Occipital lobe (tissue), 2 donors: ENCODE results near the gene PNPT1. TPM values are rescaled to one million over a fixed set of nuclear protein-coding genes. Genes with fewer than 3 reads are reported as not detected.

Source experiments
- DNase-seq: peaks from one replicate; lab custom pipeline; 2025; lab: John Stamatoyannopoulos, UW
- total RNA-seq: library from RNA; depleted of rRNA; stranded (reverse); fragments of >200 nt; gene quantifications from one replicate; pipeline ENCODE4 v1.2.3, GENCODE V29; 2014

The PNPT1 gene
- total RNA-seq, 1 donor from 2014 or later, result 30.4 TPM

DNA sequence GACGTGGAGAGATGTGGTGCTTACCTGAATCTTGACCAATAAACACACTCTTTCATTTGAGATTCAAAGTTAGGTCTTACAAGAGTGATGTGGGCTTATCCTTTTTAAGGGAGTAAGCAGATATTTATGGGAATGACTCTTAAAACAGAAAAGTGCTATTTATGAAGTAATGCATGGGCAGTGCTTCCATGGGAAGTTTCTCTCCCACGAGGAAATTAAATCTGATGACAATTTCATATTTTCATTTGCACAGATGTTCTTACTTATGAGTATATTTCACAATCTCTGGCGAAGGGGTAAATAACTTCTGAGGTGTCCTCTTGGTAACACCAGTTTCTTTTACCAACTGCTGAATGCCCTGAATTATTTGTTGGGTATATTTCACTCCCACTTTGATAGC lies 21.0 kb downstream of the PNPT1 start:
- DNase-seq, result no peak

DNA sequence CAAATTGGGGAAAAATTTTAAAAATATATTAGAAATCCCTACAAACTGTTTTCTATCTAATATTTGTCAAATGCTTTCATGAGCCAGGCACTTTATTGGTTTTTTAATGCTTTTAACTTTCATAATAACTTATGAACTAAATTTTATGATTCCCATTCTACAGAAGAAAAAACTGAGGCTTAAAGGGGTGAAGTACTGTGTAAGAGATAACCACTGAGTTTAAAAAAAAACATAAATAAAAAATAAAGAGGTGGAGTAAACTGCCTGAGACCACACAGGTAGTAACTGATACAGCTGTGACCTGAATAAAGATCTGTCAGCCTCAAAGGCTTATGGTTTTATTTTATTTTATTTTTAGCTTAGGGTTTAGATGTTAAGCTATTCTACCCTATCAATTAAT lies 24.7 kb downstream of the PNPT1 start:
- no peak for DNase-seq

DNA sequence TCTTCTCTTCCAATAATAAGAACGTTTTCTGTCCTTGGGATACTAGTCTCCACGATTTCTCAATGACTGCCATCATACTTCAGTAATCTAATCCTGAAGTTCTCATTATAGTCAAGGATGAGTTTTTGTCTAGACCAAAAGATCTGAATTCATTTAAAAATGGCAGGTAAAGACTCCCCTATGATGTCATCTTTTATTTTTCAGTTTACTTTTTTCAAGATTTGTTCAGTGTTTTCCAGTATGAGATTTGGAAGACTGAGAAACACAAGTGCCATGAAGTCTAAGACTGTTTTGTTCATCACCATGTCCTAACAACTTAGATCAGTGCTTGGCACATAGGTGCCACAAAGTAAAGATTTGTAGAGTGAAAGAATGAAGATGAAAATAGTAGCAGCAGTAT lies 40.4 kb downstream of the PNPT1 start:
- no peak for DNase-seq

DNA sequence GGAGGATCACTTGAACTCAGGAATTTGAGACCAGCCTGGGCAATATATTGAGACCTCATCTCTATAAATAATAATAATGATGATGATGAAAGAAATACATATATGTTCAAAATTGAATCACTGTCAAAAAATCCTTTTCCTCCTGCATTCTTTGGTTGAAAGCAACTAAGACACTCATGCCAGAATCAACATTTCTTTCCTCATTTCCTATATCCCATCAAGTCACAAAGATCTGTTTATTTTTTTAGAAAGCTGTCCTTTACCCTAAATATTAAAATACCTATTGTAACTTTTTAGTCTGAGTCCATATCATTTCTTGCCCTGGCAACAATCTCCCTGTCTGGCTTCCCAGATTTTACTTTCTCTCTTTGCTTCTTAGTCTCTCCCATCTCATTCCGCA lies 44.4 kb downstream of the PNPT1 start:
- no peak for DNase-seq

DNA sequence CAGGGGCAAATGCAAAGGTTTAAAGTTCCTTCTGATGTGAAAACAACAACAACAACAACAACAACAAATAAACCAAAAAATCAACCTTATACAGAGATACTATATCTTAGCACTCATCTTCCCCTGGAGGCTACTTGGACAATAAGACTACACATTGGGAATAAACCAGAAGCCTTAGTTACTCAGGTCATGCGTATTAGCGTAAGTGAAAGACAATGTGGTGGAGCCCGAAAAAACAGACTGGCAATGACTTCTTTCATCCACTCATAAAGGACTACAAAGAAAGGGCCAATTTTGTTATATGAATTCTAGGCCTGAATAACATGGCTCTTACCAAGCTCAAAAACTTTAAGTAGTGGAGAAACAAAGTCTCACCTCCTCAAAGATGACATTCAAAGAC lies 56.8 kb downstream of the PNPT1 start:
- no peak for DNase-seq

DNA sequence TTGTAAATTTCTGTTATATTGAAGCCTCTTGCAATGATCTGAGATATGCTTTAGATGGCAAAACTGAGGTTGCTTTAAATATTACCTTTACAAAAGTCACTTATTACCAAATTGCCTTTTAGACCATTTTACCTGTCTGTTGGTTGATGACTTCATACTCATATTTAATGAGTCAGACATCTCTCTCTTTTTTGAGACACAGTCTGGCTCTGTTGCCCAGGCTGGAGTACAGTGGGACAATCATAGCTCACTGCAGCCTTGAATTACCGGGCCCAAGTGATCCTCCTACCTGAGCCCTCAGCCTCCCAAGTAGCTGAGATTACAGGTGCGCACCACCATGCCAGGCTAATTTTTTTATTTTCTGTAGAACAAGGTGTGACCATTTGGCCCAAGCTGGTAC lies 64.7 kb downstream of the PNPT1 start:
- DNase-seq, result no peak

DNA sequence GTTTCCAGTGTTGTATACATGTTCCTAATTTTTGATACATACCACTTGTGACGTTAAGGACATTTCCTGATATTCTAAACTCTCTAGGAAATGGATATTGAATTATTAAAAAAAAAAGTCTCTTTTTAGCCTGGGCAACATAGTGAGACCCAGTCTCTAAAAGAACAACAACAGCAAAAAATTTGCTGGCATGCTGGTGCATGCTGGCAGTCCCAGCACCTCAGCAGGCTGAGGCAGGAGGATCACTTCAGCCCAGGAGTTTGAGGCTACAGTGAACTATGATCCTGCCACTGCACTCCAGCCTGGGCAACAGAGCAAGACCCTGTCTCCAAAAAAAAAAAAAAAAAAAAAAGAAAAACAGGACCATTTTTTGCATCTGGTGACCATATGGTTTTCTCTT lies 65.7 kb downstream of the PNPT1 start:
- DNase-seq, result no peak

DNA sequence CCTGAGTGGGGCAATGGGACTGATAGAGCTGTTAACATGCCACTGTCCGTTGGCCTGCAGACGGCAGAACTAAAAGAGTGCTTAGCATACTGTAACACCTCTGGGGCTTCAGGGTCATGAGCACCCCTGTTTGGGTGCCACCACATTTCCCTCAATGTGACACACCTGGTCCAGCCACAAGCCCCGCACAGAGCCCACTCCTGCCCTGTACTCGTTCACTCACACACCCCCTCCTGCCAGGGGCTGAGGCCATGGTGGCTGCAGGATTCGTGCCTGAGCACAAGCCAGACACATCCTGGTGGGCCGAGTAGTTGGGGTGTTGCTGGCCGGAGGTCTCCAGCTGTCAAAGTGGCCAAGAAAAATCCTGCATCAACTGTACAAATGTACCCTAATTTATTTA lies 71.8 kb downstream of the PNPT1 start:
- DNase-seq, result no peak

DNA sequence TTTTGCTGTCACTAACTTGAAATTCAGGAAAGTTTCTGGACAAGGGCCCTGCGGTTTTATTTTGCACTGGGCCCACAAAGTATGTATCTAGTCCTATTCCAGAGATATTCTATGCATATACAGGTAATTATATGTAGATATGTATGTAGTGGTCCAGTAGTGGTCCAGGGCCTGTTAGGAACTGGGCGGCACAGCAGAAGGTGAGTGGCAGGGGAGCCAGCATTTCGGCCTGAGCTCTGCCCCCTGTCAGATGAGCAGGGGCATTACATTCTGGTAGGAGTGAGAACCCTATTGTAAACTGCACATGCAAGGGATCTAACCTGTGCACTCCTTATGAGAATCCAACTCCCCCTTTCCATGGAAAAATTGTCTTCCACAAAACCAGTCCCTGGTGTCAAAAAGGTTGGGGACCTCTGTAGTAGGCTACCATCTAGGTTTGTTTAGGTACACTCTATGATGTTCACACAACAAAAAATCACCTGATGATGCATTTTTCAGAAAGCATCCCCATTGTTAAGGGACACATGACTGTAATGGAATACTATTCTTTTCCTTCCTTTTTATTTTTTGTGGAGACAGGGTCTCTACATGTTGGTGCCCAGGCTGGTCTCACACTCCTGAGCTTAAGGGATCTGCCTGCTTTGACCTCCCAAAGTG lies 73.4 kb downstream of the PNPT1 start:
- no peak for DNase-seq

DNA sequence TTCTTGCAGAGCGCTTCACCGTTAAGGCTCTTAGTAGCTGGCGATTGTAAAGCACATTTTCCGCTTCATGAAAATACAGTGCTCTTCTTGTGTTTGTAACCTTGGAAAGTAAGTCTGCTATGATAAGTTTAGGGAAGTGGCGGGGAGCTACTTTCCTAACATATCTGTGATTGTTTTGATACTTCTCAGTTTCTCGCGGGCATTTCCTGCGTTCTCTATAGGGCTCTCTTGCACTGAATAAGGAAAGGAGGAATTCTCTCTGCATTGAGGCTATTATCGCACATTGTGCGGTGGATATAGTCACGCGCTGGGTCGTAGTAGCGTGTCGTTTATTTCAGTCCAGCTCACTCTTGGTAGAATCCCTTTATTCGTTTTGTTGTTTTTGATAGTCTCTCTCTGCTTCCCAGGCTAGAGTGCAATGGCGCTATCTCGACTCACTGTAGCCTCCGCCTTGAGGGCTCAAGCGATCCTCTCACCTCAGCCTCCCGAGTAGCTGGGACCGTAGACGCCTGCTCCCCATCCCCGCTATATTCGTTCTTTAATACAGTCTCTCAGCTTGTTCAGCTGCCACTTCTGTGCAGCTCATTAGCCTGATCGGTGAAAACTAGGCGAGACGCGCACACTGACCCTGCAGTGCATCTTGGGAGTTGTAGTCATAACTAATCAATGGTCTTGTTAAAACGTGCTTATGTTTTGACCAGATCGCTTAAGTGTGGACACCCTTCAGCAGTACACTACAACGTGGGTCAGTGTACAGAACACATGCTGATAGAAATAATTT lies 75.2 kb downstream of the PNPT1 start:
- peak; percentile 55 for DNase-seq

DNA sequence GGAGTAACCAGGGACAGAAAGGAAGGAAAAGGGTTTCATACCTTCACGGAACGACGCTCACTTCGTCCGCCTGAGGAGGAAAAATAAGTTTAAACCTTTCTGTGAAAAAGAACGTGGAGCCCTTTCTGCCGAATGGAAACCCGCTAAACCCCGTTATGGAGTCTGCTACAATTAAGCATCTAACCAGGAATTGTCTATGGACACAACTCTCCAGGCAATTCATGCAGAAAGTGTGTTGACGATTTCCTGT lies 75.7 kb downstream of the PNPT1 start:
- no peak for DNase-seq

DNA sequence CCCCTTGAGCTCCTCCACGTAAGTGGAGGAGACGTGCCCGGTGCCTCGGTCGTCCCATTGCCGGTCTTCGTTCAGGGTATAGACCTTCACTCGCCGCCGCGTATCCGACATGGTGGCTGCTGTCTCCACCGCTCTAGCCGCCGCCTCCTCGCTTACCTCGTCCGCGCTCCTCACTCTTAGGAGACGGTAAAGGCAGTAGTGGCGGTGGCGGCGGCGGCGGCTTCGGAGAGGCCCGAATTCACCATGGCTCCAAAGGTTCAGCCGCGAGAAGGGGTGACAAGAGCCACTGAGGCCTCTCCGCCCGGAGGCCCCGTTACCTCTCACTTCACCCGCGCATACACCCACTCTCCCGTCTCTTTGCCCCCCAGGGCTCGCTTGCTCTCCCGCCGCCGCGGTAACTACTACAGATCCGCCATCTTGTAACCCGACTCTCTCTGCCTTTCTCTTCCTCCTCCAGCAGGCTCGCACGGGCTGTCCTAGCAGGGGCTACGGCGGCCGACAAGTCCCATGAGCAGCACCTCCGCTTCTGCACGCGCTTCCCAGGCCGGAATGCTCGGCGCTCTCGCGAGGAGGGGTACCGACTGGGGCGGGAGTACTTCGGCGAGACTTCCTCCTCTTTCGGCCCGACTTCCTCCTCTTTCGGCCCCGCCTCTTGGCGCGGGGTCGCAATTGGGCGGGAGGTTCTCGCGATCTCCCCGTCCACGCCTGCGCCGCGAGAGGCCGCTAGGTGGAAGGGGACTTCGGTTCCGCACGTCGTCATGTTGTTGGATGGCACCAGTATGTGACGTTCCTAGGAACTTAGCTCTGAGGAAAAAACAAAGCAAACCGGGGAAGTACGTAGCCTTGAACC lies 76.2 kb downstream of the PNPT1 start, which contains the start of gene PPP4R3B:
Gene PPP4R3B (minus strand): TSS at position 448 of the 850 bp plus-strand sequence. CDS start 337 bp downstream, at position 111.
- DNase-seq, result peak; percentile 100

DNA sequence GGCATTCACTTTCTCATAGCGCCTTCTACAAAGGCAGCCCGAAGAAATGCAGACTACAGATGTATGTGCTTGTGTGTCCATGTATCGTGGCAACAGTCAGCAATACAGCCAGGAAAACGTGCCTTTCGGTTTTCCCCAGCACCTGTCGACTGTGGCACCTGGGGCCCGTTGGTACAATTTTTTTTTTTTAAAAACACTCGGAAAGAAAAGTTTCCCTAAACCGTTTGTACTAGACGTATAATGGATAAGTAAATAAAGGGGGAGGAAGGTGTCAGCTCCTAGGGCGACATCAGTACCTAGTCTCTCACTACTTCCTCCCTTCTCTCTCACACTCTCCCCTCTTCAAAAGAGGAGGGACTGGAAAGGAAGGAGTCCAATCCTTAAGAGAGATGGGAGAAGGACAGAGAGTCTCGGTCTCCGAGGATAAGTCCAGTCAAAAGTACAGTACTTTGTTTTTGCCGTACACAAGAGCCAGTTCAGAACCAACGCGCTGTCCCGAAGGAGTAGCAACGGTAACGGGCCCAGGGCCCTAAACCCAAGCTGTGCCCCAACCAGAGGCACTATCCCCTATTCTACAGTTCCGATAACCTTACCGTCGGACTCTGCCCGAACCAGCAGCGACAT lies 77.0 kb downstream of the PNPT1 start:
- peak; percentile 10 for DNase-seq

DNA sequence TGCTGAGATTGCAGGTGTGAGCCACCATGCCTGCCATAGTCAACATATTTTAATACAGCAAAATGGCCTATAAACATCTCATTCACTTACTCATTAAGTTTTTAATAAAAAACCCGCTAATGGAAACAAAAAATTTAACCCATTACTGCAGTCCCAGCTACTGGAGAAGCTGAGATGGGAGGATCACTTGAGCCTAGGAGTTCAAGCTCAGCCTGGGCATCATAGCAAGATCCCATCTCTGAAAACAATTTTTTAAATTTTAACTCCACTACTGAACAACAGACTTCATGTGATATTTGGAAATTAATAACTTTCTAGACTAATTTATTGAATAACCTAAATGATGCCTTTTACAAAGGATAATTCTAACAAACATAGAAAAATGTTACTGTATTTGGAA lies 81.6 kb downstream of the PNPT1 start:
- DNase-seq, result no peak

DNA sequence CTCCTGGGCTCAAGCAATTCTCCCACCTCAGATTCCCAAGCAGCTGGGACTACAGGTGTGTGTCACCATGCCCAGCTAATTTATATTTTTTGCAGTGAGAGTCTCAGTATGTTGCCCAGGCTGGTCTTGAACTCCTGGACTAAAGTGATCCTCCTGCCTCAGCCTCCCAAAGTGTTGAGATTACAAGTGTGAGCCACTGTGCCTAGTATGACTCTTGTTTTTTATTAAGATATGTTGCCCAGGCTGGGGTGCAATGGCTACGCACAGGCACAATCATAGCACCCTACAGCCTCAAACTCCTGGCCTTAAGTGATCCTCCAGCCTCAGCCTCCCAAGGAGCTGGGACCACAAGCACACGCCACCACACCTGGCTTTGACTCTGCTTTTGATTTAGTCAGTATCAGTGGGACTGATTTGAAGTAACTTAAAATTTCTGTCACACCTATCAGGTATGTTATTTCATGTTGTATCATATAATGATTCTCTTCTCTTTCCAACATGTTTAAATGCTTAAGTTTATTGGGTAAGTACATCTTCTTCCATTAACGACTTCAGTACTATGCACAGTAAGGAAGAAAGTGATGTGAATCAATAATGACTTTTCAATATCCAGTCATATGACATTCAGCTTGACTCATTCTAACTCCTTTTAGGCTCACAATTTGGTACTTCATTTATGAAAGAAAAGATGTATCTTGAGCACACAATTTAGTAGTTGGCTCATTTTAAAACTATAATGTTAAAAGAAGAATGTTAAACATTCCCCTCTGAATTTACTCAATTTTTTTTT lies 82.5 kb downstream of the PNPT1 start:
- DNase-seq, result no peak

DNA sequence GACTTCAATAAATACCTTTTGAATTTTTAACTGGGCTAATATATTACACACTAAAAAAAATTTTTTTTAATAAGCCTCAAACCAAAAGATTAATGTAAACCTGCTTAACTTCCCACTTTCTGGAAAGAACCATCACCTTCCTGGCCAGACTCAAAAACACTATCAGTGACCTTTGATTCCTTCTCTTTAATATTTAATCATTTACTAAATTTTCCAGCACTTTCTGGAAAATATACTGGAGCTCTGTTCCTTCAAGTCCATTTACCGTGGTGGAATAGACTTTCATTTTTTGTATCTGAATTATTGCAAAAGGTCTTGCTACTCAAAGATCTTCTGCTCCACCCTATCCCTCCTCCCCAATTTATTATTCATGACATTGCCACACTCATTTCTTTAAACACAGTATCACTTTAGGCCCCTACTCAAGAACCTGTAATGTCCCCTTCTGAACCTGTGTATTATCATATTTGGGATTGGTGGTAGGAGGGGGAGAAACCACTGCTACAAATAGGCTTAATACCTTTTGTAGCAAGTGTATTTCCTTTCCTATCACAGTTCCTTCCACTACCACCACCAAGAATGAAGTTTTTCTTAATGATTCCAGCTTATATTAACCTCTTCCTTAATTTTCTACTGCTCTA lies 83.6 kb downstream of the PNPT1 start:
- DNase-seq, result no peak

DNA sequence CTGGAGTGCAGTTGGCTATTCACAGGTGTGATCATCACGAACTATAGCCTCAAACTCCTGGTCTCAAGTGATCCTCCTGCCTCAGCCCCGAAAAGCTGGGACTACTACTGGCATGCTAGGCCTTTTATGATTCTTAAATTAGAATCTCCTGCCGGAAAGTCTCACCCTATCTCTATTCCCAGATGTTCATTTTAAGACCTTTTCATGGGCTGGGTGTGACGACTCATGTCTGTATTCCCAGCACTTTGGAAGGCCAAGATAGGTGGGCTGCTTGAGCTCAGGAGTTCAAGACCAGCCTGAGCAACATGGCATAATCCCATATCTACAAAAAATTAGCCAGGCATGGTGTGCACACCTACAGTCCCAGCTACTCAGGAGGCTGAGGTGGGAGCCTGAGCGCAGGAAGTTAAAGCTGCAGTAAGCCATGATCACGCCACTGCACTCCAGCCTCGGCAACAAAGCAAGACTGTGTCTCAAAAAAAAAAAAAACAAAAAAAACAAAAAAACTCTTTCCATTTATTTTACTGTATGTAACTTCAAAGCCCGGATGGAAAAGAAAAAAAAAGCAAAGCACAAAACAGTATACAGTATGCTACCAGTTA lies 84.3 kb downstream of the PNPT1 start:
- DNase-seq, result no peak

DNA sequence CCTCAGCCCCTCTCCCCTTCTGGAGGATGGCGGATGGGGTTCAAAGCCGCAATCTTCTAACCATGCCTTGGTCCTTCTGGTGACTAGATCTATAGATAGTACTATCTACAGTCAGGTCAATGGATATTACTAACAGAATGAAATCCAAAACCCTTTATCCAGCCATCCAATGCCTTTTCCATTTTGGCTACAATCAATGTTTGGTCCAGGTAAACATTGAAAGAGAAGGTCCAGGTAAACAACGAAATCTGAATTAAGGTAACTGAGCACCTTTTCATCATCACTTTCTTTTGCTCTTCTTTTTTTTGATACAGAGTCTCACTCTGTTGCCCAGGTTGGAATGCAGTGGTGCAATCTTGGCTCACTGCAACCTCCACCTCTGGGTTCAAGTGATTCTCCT lies 85.9 kb downstream of the PNPT1 start:
- no peak for DNase-seq

DNA sequence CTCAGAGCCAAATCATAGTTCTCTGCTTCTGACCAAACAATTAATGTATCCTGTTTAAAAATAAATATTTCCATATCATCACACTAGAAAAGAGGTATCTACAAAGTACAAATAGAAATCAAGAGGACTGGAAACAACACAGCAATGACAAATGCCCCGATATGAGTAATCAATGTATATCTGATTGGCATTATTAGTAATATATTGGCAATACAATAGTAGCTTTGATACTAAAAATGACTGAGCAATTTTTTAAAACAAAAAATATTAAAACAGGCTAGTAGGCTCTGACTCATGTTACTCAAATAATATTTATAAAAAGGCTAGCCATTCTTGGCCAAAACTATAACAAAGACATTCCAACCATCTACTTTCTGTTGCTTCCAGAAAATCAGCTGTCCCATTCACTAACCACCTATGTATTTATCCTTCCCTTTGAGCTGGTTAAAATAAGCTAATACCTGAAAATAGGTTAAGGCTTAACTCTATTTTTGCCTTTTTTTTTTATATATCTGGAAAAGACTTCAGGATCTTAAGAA lies 89.5 kb downstream of the PNPT1 start:
- DNase-seq, result no peak

DNA sequence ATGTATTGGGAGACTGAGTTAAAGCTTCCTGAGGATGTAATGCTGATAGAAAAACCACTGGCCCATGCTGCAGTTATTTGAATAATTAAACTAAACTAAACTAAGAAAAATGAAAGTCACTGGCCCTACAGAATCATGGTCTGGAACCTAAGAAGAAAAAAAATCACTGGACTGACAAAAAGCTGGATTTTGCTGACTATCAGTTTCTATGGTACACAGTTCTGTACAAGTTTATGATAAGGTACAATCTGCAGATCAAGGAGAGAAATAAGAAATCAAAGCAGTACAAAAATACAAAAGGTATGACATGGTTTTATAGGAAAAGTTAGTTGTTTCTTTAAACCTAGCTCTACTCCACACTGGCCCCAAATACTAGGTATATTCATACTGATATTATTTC lies 91.8 kb downstream of the PNPT1 start:
- DNase-seq, result no peak
